SJSA1 (cell line): ENCODE measurements around the gene PFKL. TPM values are rescaled to one million over a fixed set of nuclear protein-coding genes. Genes with fewer than 3 reads are reported as not detected.

ENCODE experiments used
- DNase-seq, 2 experiments: peaks; one replicate each; pipeline ENCODE4 v3.0.0-alpha.2; 2015 to 2020; ENCODE audit warnings: low spot score in 2 of 2, low read depth in 1 of 2
- H3K27ac ChIP-seq: fragments of 250-450 bp; sonication (Bioruptor Pico); 2 replicates; pipeline ENCODE4 v1.5.1; 2020; ENCODE audit warnings: mild to moderate bottlenecking, moderate library complexity
- H3K27me3 ChIP-seq: fragments of 250-450 bp; sonication (Bioruptor Pico); replicated peaks from 2 replicates; pipeline ENCODE4 v1.5.1; 2020; ENCODE audit warnings: mild to moderate bottlenecking, moderate library complexity
- H3K36me3 ChIP-seq: fragments of 250-450 bp; sonication (Bioruptor Pico); 2 replicates; pipeline ENCODE4 v1.5.1; 2020; ENCODE audit warnings: mild to moderate bottlenecking
- H3K4me1 ChIP-seq: fragments of 250-450 bp; sonication (Bioruptor Pico); replicated peaks from 2 replicates; pipeline ENCODE4 v1.6.1; 2021; ENCODE audit warnings: mild to moderate bottlenecking
- H3K4me3 ChIP-seq: fragments of 250-450 bp; sonication (Bioruptor Pico); 2 replicates; pipeline ENCODE4 v1.5.1; 2020; ENCODE audit warnings: mild to moderate bottlenecking
- H3K9me3 ChIP-seq: fragments of 250-450 bp; sonication (Bioruptor Pico); replicated peaks from 2 replicates; pipeline ENCODE4 v1.5.1; 2020; ENCODE audit warnings: mild to moderate bottlenecking
- total RNA-seq: library from RNA; depleted of rRNA; stranded (reverse); fragments of >200 nt; shearing (Covaris generic); gene quantifications from 2 replicates; pipeline ENCODE4 v1.2.3, GENCODE V29; 2014

Gene PFKL
- total RNA-seq, 1 experiment from 2014 or later = 134 TPM

DNA sequence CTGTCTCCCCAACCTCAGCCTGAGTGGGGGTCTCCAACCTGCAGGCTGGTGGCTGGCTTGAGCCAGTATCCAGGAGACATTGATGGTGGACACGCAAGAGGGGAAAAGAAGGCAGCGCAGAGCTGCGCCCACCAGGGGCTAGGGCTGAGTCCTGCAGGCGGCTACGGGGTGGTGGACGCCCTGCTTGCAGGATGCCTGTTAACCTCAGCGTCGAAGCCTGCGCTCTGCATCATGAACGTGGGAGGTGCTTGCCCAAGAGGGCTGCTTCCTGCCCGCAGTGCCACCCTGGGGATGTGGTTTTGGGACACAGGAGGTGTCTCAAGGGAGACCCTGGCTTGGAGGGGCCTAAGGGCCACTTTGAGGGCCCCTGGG is 27.7 kb downstream of the PFKL start:
- Histone ChIP-seq H3K27ac (no peak overlapping the region), H3K4me3 (no peak overlapping the region), H3K36me3 (peaks cover 61% of the 10 kb centered on the region), H3K4me1 (no peaks in the 10 kb centered on the region), H3K27me3 (no peaks in the 10 kb centered on the region), H3K9me3 (no peaks in the 10 kb centered on the region)
- DNase-seq = no peak

GRCh38 chr21:44328242-44328895 is 28.5 kb downstream of the PFKL start:
- H3K27me3 ChIP-seq = no peaks in the 10 kb centered on the region
- no peaks in the 10 kb centered on the region for H3K4me1 ChIP-seq
- no peak for DNase-seq
- H3K36me3 ChIP-seq = peaks cover 54% of the 10 kb centered on the region
- no peak overlapping the region for H3K4me3 ChIP-seq
- H3K9me3 ChIP-seq = no peaks in the 10 kb centered on the region
- H3K27ac ChIP-seq = no peak overlapping the region

DNA sequence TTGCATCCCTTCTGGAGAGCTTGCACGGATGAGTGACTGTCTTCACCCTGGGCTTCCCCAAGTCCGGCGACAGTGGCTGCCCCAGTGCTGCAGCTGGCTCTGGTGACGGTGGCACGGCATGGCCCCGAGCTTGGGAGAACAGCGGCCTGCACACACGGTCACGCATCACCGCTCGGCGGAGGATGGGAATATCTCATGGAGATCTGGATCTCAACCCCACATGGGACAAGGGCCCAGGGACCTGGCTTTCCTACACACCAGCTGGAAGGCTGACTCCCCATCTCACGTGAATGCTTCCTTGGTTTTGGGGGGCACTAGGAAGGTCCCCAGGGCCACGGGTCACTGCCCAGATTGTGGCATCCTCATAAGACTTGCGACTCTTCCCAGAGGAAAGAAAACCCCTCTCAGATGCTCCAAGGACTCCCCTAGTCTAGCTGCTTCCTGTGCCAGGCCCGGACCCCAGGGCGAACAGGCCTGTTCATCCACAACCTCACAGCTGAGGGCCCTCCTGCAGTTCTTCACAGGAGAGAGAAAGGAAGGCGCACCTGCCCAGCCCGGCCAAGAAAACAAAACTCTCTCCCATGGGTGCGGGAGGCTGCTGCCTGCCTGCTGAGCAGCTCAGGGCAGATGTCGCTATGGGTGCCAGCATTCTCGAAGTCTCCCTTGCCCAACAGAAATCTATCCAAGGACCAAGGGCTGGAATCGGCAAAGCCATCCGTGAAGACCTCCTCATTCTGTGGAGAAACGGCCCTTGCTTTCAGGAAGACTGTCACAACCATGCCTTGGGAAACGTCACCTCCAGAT is 29.4 kb downstream of the PFKL start:
- DNase-seq = no peak
- Histone ChIP-seq H3K4me1 (no peaks in the 10 kb centered on the region), H3K27ac (no peak overlapping the region), H3K9me3 (no peaks in the 10 kb centered on the region), H3K4me3 (no peak overlapping the region), H3K27me3 (no peaks in the 10 kb centered on the region), H3K36me3 (peaks cover 45% of the 10 kb centered on the region)

DNA sequence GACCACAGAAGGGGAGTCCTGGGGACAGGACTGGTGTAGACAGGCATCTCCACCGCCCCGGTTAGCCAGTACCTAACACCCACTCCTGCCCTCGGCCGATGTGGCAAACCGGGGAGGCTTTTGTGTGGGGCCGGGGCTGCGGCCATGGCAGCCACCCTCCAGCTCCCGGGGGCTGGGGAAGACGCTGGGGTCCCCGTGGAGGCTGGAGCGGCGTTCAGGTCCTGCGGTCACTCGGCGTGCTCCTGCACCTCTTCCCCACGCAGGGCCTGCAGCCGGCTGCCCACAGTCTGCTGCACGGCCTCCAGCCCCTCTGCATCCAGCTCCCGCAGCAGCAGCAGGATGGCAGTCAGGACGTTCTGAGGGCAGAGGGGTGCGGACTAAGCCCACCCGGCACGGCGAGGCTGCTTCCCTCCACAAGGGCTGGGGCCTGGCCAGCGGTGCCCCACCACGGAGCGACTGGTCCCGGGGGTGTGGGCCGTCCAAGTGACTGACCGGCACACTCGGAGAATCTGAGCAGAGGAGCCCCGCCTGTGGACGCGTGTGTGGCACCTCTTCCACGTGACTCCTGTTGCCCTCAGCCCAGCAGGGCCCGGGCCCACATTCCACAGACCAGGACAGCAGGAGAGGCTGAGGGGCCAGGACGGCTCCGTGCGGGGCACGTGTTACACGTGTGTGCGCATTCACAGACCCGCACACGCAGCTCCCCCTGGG is 30.3 kb downstream of the PFKL start:
- Histone ChIP-seq H3K36me3 (peaks cover 38% of the 10 kb centered on the region), H3K9me3 (no peaks in the 10 kb centered on the region), H3K4me1 (no peaks in the 10 kb centered on the region), H3K27ac (no peak overlapping the region), H3K4me3 (no peak overlapping the region), H3K27me3 (no peaks in the 10 kb centered on the region)
- DNase-seq = no peak

- H3K36me3 ChIP-seq = peaks cover 37% of the 10 kb centered on the region
- no peak overlapping the region for H3K27ac ChIP-seq
- H3K9me3 ChIP-seq = no peaks in the 10 kb centered on the region
- DNase-seq = no peak
- no peak overlapping the region for H3K4me3 ChIP-seq
- no peaks in the 10 kb centered on the region for H3K4me1 ChIP-seq
- no peaks in the 10 kb centered on the region for H3K27me3 ChIP-seq
Observed at GRCh38 chr21:44330698-44331097, 30.8 kb downstream of the PFKL start.

GRCh38 chr21:44331209-44331608 is 31.4 kb downstream of the PFKL start:
- Histone ChIP-seq H3K4me3 (no peak overlapping the region), H3K4me1 (no peaks in the 10 kb centered on the region), H3K27me3 (no peaks in the 10 kb centered on the region), H3K27ac (no peak overlapping the region), H3K9me3 (no peaks in the 10 kb centered on the region), H3K36me3 (peaks cover 34% of the 10 kb centered on the region)
- no peak for DNase-seq

- Histone ChIP-seq H3K4me3 (no peak overlapping the region), H3K36me3 (peaks cover 37% of the 10 kb centered on the region), H3K4me1 (no peaks in the 10 kb centered on the region), H3K27ac (no peak overlapping the region), H3K27me3 (no peaks in the 10 kb centered on the region), H3K9me3 (no peaks in the 10 kb centered on the region)
- DNase-seq = no peak
Observed at GRCh38 chr21:44331650-44332307, 31.9 kb downstream of the PFKL start.

- H3K4me1 ChIP-seq = no peaks in the 10 kb centered on the region
- no peak for DNase-seq
- H3K27me3 ChIP-seq = no peaks in the 10 kb centered on the region
- no peak overlapping the region for H3K27ac ChIP-seq
- H3K36me3 ChIP-seq = peaks cover 34% of the 10 kb centered on the region
- H3K9me3 ChIP-seq = no peaks in the 10 kb centered on the region
- H3K4me3 ChIP-seq = no peak overlapping the region
Observed at GRCh38 chr21:44332383-44332782, 32.5 kb downstream of the PFKL start.

DNA sequence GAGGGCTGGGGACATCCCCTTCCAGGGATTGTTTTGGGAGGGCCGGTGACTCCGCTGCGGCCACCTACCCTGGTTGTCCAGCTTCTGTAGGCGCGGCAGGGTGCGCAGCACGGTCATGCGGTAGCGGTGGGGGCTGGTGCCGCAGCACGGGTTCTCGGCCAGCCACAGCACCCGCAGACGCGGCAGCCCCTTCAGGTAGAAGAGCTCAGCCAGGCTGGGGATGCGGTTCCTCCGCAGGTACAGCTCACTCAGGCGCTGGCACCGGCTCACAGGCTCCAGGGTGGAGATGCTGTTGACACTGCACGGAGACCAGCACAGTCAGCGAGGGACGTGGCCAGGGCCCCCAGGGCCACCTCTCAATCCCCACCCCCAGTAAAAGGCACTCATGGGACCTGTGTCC is 33.1 kb downstream of the PFKL start:
- no peaks in the 10 kb centered on the region for H3K27me3 ChIP-seq
- no peaks in the 10 kb centered on the region for H3K9me3 ChIP-seq
- H3K36me3 ChIP-seq = peaks cover 30% of the 10 kb centered on the region
- no peak overlapping the region for H3K4me3 ChIP-seq
- H3K4me1 ChIP-seq = peaks cover 4% of the 10 kb centered on the region
- no peak for DNase-seq
- no peak overlapping the region for H3K27ac ChIP-seq

GRCh38 chr21:44333509-44334328 is 33.9 kb downstream of the PFKL start:
- Histone ChIP-seq H3K27ac (no peak overlapping the region), H3K4me3 (no peak overlapping the region)
- DNase-seq = no peak

GRCh38 chr21:44334329-44335030 is 34.6 kb downstream of the PFKL start:
- H3K36me3 ChIP-seq = peaks cover 30% of the 10 kb centered on the region
- DNase-seq = no peak
- H3K4me1 ChIP-seq = peaks cover 9% of the 10 kb centered on the region
- H3K9me3 ChIP-seq = no peaks in the 10 kb centered on the region
- no peaks in the 10 kb centered on the region for H3K27me3 ChIP-seq
- H3K4me3 ChIP-seq = no peak overlapping the region
- no peak overlapping the region for H3K27ac ChIP-seq

More at GRCh38 chr21:44333509-44334328, 33.9 kb downstream of the PFKL start:
- H3K4me1 ChIP-seq = peaks cover 9% of the 10 kb centered on the region
- no peaks in the 10 kb centered on the region for H3K27me3 ChIP-seq
- H3K36me3 ChIP-seq = peaks cover 30% of the 10 kb centered on the region
- no peaks in the 10 kb centered on the region for H3K9me3 ChIP-seq

GRCh38 chr21:44335266-44336059 is 35.6 kb downstream of the PFKL start:
- Histone ChIP-seq H3K27ac (no peak overlapping the region), H3K4me3 (no peak overlapping the region)
- DNase-seq = no peak

More at GRCh38 chr21:44335266-44336059, 35.6 kb downstream of the PFKL start:
- no peaks in the 10 kb centered on the region for H3K27me3 ChIP-seq
- H3K4me1 ChIP-seq = peaks cover 17% of the 10 kb centered on the region
- no peaks in the 10 kb centered on the region for H3K9me3 ChIP-seq
- H3K36me3 ChIP-seq = peaks cover 27% of the 10 kb centered on the region
